ENCODE measurements around the gene ZNF483.

ZNF483 gene

DNA sequence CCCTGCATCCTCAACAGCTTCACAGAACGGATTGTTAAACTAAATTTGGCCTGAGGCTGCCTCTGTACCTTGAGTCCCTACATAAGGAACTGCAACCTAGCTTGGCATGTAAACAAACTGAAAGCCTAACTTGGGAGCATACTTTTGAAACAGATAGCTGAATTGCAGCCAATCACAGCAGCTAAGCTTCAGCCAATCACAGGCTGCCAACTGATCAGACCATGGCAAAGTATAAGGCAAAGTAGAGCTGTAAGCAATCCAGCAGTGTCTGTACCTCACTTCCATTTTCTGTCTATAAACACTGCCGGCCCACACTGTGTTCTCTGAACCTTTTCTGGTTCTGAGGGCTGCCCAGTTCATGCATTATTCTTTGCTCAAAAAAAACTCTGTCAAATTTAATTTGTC is 8.9 kb upstream of the ZNF483 start:
- TF ChIP-seq, protein P1, sequence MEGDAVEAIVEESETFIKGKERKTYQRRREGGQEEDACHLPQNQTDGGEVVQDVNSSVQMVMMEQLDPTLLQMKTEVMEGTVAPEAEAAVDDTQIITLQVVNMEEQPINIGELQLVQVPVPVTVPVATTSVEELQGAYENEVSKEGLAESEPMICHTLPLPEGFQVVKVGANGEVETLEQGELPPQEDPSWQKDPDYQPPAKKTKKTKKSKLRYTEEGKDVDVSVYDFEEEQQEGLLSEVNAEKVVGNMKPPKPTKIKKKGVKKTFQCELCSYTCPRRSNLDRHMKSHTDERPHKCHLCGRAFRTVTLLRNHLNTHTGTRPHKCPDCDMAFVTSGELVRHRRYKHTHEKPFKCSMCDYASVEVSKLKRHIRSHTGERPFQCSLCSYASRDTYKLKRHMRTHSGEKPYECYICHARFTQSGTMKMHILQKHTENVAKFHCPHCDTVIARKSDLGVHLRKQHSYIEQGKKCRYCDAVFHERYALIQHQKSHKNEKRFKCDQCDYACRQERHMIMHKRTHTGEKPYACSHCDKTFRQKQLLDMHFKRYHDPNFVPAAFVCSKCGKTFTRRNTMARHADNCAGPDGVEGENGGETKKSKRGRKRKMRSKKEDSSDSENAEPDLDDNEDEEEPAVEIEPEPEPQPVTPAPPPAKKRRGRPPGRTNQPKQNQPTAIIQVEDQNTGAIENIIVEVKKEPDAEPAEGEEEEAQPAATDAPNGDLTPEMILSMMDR (conservative IDR thresholded peaks at IDR 0.05; ENCODE audit: low read depth, low read length) = no peak
- peak; percentile 37 for DNase-seq (ENCODE audit: low read depth)
- no peak overlapping the region for H3K4me3 ChIP-seq (ENCODE audit: low read depth, low read length)

DNA sequence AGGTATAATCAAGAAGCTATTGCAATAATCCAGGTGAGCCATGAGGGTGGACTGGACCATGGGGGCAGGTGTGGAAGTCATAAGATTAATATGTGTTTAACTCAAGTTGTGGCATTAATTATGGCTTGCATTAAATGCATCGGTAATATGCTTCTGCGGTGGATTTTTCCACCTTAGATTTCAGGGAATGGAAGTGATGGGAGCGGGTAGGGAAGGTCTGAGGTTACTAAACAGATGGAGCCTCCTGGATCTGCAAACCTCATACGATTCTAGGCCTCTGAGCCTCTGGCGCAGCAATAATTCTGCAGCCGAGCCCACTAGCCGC is 286 bp upstream of the ZNF483 start:
- TF ChIP-seq, protein P1 (conservative IDR thresholded peaks at IDR 0.05; ENCODE audit: low read depth, low read length) = no peak
- H3K4me3 ChIP-seq (ENCODE audit: low read depth, low read length) = peak overlapping the region; percentile 83

DNA sequence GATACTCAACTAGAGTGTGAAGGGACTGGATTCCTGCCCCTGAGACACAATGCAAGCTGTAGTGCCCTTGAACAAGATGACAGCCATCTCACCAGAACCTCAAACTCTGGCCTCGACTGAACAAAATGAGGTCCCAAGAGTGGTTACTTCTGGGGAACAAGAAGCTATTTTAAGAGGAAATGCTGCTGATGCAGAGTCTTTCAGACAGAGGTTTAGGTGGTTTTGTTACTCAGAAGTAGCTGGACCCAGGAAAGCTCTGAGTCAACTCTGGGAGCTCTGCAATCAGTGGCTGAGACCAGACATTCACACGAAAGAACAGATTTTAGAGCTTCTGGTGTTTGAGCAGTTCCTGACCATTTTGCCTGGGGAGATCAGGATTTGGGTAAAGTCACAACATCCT is 2.4 kb downstream of the ZNF483 start:
- DNase-seq (ENCODE audit: low read depth) = no peak
- TF ChIP-seq, protein P1 (conservative IDR thresholded peaks at IDR 0.05; ENCODE audit: low read depth, low read length) = no peak

More for the DNA sequence above, 286 bp upstream of the ZNF483 start:
- no peak for DNase-seq (ENCODE audit: low read depth)

DNA sequence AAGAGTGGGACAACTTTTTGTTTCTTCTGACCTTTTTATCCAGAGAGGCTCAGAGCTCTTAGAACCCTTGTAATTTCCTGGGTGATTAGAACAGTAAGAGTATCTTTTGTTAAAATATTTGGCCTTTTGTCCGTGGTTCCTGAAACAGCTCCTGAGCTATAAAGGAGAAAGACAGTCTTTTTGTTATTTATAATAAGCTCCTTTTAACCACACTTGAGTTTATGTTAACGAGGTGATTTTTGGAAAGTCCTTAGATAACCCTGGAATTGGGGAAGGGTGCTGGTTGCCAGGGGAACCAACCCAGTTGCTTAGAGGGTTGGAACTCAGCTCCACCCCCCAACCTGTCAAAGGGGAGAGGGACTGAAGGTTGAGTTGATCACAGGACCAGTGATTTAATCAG is 4.8 kb downstream of the ZNF483 start:
- TF ChIP-seq, protein P1 (conservative IDR thresholded peaks at IDR 0.05; ENCODE audit: low read depth, low read length) = no peak
- no peak for DNase-seq (ENCODE audit: low read depth)
- no peak overlapping the region for H3K4me3 ChIP-seq (ENCODE audit: low read depth, low read length)

More for the DNA sequence above, 2.4 kb downstream of the ZNF483 start:
- no peak overlapping the region for H3K4me3 ChIP-seq (ENCODE audit: low read depth, low read length)

DNA sequence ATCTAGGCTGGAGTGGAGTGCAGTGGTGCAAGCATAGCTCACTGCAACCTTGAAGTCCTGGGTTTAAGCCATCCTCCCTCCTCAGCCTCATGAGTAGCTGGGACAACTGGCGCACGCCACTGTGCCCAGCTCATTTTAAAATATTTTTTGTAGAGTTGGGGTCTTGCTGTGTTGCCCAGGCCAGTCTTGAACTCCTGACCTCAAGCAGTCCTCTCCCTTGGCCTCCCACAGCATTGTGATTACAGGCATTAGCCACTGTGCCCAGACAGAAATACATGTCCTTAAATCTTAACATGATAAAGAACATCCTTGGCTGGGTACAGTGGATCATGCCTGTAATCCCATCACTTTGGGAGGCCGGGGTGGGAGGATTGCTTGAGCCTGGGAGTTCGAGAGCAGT is 6.7 kb downstream of the ZNF483 start:
- TF ChIP-seq, protein P1 (conservative IDR thresholded peaks at IDR 0.05; ENCODE audit: low read depth, low read length) = no peak
- no peak overlapping the region for H3K4me3 ChIP-seq (ENCODE audit: low read depth, low read length)
- no peak for DNase-seq (ENCODE audit: low read depth)

DNA sequence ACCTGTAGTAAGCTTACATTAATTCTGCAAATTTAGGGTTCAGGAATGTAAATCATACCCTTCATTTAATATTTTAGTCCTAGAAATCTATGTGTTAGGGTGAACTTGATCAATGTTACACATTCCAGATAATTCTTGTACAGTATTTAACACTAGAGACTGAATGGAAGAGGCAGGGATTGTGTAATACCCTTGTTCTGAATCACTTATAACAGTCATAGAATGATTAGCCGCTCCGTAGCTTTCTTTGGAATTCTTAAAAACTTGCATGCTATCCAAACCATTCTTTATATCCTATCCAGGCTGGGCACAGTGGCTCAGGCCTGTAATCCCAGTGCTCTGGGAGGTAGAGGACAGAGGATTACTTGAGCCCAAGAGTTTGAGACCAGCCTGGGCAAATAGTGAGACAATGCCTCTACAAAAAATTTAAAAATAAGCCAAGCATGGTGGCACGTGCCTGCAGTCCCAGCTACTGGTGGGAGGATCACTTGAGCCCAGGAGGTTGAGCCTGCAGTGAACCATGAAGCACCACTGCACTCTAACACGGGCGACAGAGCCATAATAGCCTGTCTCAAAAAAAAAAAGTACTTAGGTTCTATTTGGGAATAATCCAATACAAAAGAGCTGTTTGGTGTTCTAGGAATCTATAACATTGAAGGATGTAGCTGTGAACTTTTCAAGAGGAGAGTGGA is 8.3 kb downstream of the ZNF483 start:
- DNase-seq (ENCODE audit: low read depth) = peak; percentile 11

More for the DNA sequence above, 8.3 kb downstream of the ZNF483 start:
- H3K4me3 ChIP-seq (ENCODE audit: low read depth, low read length) = no peak overlapping the region
- TF ChIP-seq, protein P1 (conservative IDR thresholded peaks at IDR 0.05; ENCODE audit: low read depth, low read length) = no peak

Measured in choroid plexus epithelial cell (primary cell).